Retinal pigment epithelial cell (primary cell): Measurements from ENCODE around the gene FAM222A.

Experiments
- DNase-seq: peaks from one replicate; pipeline ENCODE4 v3.0.0-alpha.2; 2010; ENCODE audit warnings: low read depth
- H3K4me3 ChIP-seq: 2 replicates; pipeline ENCODE4 v1.5.1; 2011; ENCODE audit warnings: mild to moderate bottlenecking, low read length, control low read depth, moderate library complexity
- CTCF ChIP-seq: conservative IDR thresholded peaks from 2 replicates; pipeline ENCODE4 v1.5.1; 2011; ENCODE audit warnings: low read depth, low read length, control low read depth, inconsistent platforms

FAM222A gene

GRCh38 chr12:109711596-109712461 lies 1.8 kb upstream of the FAM222A start:
- no peak for TF ChIP-seq CTCF
- DNase-seq = no peak
- H3K4me3 ChIP-seq = no peak overlapping the region

DNA sequence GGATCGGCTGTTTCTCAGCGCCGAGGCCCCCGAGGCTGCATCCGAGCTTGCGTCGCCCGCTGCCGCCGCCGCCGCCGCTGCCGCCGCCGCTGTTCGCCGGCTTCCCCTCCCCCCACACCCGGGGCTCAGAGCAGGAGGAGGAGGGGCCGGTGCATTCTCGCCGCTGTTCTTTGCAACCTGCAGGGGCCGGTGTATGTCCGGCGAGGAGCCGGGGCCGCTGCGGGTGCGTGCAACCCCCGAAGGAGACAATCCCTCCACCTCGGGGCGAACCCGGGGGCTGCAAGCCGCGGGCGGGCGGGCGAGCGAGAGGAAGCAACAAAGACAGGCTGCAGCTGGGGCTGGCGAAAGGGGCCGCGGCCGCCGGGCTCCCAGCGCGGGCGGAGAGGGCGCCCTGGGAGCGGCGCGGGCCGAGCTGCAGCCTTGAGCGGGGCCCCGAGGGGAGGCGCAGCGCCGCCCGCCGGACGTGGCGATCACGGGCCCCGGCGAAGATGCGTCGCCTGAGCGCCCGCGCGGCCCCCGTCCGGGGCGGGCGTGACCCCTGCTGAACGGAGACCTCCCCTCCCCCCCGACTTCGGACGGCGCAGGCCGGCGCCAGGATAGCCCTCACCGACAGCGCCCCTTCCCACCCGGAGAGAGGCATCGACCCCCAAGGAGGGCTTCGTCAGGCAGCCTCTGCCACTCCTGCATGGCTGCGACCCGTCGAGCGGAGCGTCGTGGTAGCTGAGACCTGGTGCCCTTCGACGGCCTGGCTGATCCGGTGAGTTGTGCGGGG lies 702 bp downstream of the FAM222A start:
- peak overlapping the region; percentile 45 for H3K4me3 ChIP-seq
- no peak for DNase-seq
- TF ChIP-seq CTCF = no peak

- no peak for DNase-seq
- TF ChIP-seq CTCF = no peak
- no peak overlapping the region for H3K4me3 ChIP-seq
Measured at GRCh38 chr12:109714913-109715244, 1.3 kb downstream of the FAM222A start.

GRCh38 chr12:109715310-109716091 lies 1.9 kb downstream of the FAM222A start:
- no peak overlapping the region for H3K4me3 ChIP-seq
- no peak for DNase-seq
- TF ChIP-seq CTCF = no peak

DNA sequence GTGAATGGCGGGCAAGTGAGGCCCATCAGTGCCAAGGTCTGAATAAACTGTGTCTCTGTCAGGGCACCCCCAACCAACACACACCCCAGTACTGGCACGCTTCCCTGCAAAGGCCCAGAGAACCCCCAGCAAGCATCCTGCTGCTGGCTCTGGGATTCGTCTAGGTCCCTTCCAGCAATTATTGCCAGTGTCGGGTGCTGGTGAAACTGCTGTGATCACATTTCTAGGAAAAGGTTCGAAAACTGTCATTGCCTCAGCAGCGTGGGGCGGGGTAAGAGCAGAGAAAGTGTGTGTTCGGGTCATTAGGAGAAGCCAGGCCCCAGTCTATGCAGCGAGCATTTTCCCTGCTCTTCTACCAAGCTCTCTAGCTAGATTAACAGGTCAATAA lies 2.5 kb downstream of the FAM222A start:
- no peak for DNase-seq
- TF ChIP-seq CTCF = no peak
- no peak overlapping the region for H3K4me3 ChIP-seq

GRCh38 chr12:109716512-109717389 lies 3.1 kb downstream of the FAM222A start:
- no peak for DNase-seq
- H3K4me3 ChIP-seq = no peak overlapping the region
- TF ChIP-seq CTCF = no peak
